ENCODE results near the gene CDC42EP2.
"Not testable (repeated sequence)": the region's sequence is repeated elsewhere in the genome, so short reads cannot be mapped to it uniquely, and the experiment has no call there.

The CDC42EP2 gene

DNA sequence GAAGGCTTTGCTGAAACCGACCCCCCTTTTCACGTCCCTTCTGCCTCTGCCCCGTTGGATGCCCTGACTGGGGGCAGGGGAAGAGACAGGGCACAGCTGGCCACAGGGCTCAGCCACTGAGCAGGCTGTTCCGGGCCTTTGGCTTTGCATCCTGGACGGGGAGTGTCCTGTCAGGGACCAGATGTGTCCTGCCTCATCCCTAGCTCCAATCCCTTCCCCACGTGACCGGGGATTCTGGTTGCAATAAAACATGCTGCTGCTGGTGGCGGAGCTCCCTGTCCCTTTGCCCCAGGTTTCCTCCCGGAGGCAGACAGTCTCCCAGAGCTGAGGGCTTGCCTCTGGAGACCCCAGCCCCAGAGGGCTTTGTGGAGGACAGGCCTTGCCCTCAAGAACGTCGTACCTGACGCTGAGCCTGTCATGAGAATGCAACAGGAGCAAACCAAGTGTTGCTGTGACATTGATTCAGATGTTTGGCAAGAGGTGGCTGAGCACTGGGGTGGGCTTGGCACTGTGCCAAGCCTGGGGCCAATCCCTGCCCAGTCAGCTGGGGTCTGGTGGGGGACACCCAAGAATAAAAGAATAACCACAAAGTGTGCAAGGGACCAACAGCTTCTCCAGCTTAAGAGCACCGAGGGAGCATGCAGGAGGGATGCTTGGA lies 7.3 kb downstream of the CDC42EP2 start:
- DNase-seq: no peak

DNA sequence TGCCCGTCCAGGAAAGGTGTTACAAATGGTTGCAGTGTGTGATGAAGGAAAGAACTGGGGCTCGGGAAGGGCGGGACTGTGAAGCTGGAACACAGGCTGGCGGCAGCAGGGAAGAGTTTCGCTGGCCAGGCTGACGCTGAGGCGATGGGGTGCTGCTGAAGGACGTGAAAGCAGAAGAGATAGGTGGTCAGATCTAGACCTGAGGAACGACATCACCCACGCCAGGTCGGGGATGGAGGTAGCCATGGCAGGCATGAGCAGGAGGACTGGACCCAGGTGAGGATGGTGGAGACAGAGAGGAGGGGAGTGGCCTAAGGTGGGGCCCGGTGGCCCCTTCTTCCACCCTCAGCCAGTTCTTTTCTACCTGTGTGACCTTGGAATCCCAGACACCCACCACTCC lies 9.1 kb downstream of the CDC42EP2 start:
- DNase-seq: no peak

DNA sequence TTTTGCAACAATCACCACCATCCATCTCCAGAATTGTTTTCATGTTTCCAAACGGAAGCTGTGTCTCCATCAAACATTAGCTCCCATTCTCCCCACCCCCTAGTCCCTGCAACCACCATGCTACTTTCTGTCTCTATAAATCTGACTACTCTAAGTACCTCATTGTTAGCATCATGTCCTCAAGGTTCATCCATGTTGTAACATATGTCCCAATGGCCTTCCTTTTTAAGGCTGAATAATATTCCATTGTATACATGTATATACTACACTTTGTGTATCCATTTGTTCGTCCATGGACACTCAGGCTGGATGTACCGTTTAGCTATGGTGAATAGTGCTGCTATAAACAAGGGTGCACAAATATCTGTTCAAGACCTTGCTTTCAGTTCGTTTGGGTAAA lies 10.8 kb downstream of the CDC42EP2 start:
- no peak for DNase-seq

DNA sequence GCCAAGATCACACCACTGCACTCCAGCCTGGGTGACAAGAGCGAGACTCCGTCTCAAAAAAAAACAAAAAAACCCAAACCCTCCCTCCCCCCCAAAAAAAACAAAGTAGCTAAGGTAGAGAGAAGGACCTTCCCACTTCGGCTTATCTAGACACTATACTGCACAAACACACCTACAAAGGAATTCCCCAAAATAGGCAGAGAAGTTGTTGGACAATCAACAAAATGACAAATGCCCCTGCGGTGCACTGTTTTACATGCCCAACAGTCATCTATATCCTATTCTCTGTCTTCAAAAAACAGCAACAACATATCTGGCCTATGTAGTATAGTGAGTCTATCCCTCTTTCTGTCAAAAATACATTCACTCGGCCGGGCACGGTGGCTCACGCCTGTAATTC lies 12.4 kb downstream of the CDC42EP2 start:
- no peak for DNase-seq

DNA sequence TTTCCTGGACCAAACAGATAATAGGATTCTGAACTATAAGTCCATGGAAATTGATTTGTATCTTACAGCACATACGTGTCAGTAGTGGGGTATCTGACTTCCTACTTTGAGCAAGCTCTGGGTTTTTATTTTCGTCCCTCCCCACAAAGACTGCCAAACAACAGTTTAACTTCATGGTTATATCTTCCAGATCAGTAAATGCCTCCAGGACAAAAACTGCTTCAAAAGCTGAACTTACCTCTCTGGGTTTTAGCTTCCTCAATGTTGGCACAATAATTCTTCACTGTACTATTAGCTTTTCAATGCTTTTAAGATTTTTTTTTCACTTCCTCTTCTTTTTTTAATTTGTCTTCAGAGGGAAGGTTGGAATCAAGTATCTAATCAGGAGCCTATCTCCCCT lies 14.8 kb downstream of the CDC42EP2 start:
- no peak for DNase-seq

DNA sequence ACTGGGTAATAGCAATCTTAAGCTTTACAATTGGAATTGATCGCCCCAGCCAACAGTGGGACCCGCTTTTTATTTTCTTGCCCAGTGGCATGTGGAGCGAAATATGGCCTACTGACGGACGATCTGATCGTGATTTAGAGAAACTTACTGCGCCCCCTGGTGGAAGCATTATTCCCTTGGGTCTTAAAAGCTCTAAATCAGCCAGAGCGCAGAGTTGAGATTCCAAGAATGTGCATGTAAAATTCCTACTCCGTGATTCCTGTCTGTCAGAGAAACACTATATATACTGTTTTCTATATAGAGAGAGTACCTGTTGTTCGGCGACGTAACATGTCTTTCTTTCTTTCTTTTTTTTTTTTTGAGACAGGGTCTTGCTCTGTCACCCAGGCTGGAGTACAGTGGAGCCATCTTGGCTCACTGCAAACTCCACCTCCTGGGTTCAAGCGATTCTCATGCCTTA lies 15.3 kb downstream of the CDC42EP2 start:
- DNase-seq: peak; percentile 58 to 89

DNA sequence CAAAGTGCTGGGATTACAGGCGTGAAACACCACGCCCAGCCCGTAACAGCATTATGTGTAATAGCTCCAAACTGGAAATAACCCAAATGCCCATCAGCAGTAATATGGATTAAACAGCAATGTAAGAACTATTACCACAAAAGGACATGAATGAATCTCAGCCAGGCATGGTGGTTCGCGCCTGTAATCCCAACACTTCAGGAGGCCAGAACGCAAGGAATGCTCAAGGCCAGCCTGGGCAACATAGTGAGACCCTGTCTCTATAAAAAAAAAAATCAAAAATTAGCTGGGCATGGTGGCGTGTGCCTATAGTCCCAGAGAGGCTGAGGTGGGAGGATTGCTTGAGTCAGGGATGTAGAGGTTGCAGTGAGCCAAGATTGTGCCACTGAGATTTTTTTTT lies 15.9 kb downstream of the CDC42EP2 start:
- no peak for DNase-seq

DNA sequence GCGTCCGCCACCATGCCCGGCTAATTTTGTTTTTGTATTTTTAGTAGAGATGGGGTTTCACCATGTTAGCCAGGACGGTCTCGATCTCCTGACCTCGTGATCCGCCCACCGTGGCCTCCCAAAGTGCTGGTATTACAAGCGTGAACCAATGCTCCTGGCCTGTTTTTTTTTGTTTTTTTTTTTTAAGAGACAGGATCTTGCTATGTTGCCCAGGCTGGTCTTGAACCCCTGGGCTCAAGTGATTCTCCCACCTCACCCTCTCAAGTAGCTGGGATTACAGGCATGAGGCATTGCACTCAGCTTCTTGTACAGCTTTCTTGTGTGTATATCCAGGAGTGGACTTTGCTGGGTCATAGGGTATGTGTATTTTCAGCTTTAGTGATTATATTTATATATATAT lies 17.9 kb downstream of the CDC42EP2 start:
- DNase-seq: not testable (repeated sequence)

DNA sequence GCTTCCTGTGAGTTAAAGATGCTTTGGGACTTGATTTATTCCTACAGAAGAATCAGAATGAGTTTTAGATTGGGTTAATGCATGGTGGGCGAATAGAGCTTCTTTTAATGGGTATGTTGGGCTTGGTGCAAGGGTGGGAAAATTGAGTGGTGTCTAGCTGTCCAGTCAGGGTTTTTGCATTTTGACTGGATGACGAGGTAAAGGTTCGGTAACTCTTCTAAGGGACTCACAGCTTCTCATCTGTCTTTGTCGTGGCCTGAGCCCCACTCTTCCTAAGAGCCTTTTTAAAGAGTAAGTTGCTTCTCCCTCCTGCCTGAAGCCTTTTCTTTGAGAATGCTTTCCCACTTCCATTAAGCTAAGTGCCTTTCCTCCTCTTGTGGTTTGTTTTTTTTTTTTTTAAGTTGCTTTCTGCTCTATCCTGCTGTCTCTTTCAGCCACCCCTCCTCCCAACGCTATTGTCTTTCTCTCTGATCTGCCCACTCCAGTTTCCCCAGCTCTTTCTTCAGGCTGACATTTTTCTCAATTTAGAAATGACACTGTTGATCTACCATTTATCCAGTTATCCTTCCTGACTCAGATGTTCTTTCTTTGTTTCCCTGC lies 20.1 kb downstream of the CDC42EP2 start:
- DNase-seq: no peak

DNA sequence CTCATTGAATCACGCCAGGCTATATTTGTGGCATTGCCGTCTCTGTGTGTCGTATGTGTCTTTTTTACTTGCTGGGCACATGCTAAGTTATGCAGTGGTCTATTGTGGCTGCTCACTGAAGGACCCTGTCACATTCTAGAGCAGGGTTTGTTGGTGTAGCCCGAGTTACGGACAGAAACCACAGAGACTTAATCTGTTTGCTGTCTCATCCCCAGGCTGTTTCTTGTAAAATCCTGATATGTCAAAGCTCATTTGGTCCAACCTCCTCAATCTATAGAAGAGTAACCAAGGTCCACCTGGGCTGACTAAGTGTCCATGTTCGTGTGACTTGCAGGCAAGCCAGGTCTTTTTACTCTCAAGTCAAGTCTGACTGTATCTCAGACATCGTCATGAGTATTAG lies 24.0 kb downstream of the CDC42EP2 start:
- DNase-seq: no peak

DNA sequence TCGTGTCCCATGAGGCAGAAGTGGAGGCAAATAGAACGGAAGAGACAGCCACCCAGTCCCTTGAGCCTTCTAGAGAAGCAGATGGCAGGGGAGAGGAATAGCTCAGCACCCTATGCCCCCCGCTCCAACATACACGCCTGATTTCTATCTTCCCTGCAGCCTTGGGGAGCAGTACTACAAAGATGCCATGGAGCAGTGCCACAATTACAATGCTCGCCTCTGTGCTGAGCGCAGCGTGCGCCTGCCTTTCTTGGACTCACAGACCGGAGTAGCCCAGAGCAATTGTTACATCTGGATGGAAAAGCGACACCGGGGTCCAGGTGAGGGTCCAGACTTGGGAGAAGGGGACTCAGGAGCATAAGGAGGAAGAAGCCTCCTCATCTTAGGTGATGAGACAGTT lies 25.6 kb downstream of the CDC42EP2 start:
- no peak for DNase-seq

DNA sequence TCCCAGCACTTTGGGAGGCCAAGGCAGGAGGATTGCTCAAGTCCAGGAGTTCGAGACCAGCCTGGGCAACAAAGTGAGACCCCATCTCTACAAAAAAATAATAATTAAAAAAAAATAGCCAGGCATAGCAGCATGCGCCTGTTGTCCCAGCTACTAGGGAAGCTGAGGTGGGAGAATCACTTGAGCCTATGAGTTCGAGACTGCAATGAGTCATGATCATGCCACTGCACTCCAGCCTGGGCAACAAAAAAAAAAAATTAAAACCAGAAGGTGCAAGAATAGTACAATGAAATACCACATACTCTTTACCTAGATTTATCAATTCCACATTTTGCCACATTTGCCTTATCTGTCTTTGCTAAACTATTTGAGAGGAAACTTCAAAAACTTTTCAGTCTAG lies 27.2 kb downstream of the CDC42EP2 start:
- no peak for DNase-seq

DNA sequence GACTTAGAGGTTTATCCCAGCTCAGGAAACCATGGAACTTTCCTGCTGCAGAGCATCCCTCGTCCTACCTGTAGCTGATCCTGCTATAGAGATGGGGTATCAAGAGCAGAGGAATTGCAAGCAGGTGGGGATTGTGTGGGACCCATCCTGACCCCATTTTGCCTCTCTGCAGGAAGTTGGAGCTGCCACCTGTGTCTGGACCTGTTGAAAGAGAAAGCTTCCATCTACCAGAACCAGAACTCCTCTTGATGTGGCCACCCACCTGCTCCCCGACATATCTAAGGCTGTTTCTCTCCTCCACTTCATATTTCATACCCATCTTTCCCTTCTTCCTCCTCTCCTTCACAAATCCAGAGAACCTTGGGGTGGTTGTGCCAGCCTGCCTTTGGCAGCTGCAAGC lies 36.8 kb downstream of the CDC42EP2 start:
- no peak for DNase-seq

DNA sequence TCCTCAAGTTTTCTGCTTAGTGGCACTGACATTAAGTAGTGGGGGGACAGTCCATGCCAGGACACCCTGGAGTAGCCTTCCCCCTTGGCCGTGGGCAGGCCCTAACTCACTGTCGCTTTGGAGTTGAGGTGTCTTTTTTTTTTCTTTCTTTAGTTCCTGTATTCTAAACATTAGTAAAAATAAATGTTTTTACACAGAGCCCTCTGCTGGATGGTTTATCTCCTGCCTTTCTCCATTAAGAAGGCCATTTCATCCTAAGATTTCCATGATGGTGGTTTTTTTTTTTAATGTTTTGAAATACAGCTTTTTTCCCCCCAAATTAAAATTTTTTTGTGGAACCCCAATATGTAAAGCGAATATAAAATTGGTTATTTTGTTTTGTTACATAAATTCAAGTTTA lies 38.1 kb downstream of the CDC42EP2 start:
- no peak for DNase-seq

DNA sequence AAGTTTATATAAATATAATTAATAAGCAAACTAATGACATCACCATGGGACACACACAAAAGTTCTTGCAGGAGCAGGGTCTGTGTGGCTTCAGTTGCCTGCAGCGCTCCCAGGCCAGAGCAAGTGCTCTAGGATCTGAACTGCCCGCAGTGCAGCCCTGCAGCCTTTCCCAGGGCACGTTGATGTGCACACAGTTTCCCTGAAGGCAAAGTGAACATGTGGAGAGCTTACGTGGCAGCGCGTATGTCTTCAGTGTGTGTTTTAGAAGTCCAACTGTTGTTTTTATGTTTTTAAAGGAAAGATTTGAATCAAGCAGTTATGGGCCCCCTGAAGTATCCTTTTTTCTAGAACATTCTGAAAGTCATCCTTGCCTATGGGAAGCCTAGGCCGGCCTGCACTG lies 38.7 kb downstream of the CDC42EP2 start:
- DNase-seq: no peak

DNA sequence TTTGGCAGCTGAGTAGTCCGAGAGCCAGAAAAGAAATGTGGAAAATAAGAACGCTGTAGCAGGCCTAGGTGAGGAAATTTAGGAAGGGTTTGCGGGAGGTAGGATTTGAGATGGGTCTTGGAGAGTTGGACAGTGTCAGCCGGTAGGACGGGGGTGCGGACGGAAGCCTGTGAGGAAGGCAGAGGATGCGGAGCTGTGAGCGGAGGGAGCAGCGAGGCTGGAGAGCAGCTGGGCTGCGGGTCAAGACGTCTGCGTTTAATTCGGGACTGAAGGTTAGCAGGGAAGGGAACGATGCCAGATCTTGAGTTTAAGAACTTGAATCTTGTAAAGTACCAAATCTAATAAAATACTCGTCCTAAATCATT lies 39.2 kb downstream of the CDC42EP2 start:
- no peak for DNase-seq

DNA sequence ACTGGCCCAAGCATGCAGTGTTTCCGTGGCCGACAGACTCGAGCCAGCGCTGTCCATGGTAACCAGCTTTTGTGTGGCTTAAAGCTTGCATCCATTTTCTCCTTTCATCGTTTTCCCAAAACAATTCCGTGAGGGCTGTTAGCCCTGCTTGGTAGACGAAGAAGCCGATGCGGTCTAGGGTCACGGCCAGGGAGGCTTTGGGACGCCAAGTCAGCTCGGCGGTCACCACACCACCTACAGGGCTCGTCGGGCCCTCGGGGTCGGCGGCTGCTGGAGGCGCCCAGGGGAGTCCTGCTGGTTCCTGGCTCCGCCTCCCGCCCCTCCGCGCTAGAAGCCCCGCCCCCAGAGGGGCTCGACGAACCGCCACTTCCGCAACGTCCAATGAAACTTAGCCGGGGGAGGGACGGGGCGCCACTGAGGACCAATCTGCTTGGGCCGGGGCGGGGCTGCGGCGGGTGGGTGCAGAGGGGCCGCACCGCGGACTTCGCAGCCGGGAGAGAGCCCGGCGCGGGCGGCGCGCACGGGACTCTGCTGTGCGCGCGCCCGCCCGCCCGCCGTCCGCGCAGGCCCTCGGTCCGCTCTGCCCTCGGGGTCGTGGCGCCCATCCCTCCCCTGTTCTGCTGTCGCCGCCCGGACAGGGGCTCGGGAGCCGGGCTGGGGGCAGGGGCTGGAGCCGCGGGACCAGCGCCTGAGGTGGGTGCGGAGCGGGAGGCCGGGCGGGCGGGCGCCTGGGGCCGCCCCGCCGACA lies 39.8 kb downstream of the CDC42EP2 start, which contains the start of gene TIGD3:
TIGD3 (plus strand) TSS at position 487 of the 748 bp plus-strand sequence. CDS start 1,058 bp downstream, outside the sequence.
- peak; percentile 93 to 98 for DNase-seq

DNA sequence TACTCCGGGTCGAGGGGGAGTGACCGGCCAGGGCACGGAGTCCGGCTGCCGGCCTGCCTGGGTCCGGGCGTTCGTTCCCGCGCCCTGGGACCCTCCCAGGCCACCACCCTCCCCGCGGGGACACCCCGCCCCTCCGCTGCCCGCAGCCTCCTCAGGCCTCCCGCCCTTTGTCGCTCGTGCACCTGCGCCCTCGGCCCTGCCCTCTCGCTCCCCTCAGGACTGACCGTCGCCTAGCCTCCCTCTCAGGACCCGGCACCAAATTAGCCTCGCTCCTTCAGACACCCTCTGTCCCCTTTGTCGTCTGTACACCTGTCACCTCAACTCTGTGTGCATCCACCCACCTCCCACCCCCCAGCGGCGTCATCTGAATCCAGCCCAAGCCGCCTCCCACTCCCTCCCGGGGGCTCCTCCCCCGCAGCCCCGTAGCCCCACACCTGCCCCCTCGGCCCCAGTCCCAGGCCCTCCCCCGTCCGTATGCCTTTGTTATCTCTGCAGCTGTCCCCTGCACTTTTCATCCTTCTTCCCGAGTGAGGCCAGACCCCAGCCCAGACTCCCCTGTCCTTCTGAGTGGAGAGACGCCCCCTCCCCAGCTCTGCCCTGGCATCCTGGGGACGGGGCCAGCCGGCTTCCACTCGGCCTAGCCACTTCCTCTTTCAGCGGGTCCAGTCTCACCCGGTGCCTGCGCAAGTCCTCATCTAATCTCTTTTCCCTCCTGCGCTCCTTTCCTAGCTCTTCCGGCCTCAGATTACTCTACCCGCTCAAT lies 40.5 kb downstream of the CDC42EP2 start:
- peak in 1 of 2 experiments; percentile 30 for DNase-seq

DNA sequence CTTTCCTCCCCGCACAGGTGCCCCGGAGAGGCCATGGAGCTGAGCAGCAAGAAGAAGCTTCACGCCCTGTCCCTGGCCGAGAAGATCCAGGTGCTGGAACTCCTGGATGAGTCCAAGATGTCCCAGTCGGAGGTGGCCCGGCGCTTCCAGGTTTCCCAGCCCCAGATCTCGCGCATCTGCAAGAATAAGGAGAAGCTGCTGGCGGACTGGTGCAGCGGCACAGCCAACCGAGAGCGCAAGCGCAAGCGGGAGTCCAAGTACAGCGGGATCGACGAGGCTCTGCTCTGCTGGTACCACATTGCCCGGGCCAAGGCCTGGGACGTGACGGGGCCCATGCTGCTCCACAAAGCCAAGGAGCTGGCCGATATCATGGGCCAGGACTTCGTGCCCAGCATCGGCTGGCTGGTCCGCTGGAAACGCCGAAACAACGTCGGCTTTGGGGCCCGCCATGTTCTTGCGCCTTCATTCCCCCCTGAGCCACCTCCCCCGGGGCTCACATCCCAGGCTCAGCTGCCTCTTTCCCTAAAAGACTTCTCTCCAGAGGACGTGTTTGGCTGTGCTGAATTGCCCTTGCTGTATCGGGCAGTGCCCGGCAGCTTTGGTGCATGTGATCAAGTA lies 41.2 kb downstream of the CDC42EP2 start:
- DNase-seq: no peak

DNA sequence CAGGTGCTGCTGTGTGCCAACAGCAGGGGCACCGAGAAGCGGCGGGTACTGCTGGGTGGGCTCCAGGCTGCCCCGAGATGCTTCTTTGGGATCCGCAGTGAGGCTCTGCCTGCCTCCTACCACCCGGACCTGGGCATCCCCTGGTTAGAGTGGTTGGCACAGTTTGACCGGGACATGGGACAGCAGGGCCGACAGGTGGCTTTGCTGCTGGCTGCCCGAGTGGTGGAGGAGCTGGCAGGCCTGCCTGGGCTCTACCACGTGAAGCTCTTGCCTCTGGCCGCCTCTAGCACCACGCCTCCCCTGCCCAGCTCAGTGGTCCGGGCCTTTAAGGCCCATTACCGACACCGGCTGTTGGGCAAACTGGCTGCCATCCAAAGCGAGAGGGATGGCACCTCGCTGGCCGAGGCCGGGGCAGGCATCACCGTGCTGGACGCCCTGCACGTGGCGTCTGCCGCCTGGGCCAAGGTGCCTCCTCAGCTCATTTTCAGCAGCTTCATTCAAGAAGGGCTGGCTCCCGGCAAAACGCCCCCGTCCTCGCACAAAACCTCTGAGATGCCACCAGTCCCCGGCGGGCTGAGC lies 41.8 kb downstream of the CDC42EP2 start:
- DNase-seq: no peak

DNA sequence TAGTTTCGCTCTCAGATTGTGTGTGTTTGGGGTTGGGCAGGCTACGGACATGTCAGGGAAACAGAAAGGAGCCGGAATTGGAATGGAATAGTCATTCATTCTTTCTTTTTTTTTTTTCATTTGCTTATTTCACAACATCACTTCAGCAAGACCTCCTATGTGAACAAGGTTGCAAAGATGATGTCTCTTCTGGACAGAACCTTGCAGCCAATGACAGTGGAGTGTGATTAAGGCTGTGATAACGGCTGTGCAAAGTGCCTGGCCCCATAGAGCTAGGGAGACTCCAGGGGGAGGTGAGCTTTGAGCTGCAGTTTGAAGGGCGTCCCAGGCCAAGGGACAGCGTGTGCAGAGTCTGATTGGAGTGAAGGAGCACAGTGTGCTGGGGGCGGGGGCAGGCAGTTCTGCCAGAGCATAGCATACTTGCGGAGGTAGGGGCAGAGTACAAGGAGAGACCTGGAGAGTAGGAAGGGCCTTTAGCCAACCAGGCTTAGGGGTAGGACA lies 43.2 kb downstream of the CDC42EP2 start:
- DNase-seq: no peak

DNA sequence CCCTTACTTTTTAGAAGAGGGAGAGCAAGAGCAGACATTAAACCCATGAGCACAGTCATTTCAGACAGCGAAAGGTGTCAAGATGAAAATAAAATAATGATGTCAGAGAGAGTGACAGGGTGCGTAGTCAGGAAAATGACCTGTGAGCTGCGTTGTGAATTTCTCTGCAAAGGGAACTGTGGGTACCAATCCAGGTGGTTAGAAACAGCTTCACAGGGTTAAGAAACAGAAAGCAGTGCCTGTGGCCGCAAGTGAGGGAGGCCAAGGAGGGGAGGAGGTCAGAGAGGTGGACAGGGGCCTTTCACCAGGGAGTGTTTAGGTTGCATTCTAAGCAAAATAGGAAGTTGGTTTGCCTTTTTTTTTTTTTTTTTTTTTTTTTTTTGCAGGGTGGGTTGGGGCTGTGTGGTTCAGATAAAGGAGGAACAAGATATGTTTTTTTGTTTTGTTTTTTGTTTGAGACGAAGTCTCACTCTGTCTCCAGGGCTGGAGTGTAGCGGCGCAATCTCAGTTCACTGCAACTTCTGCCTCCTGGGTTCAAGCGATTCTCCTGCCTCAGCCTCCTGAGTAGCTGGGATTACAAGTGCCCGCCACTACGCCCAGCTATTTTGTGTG lies 47.8 kb downstream of the CDC42EP2 start:
- no peak for DNase-seq
